Adrenal gland (tissue), 5 donors: ENCODE results near the gene DPEP2NB.

Experiments used
- CTCF ChIP-seq, 6 experiments: fragments of 450-650 bp in 4 of 6; fragments of 200-600 bp in 2 of 6; sonication (generic) in 1 of 6; IDR thresholded peaks; 1 replicate in 5 of 6; 2 replicates in 1 of 6; pipeline versions ENCODE4 v1.5.1 to v1.8.0; 2016 to 2021; ENCODE audit warnings: antibody characterized with exemption in 6 of 6, mild to moderate bottlenecking in 2 of 6, moderate library complexity in 1 of 6
- POLR2A ChIP-seq, 2 donors: fragments of 450-650 bp; IDR thresholded peaks; one replicate each; pipeline ENCODE4 v1.6.1; 2017; ENCODE audit warnings: antibody characterized with exemption in 2 of 2, mild to moderate bottlenecking in 2 of 2, moderate library complexity in 1 of 2
- donor health status: DM: no; HTN: no; CAD: no.

DNA sequence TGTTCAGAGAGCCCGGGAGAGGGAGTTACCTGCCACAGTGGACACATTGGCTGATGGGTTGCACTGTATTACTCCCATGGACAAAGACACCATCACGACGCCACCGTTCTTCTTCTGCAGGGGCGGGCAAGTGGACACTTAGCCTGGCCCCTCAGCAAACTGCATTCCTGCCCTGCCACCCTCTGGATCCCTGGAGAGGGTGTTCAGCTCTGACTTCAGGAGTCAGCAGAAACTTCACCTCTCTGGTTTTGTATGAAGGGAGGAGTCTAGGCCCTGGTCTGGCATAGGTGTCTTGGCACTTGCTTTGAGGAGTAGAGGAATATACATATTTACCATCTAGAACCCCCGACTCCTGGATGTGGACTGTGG, 25.7 kb downstream of the DPEP2NB start:
- TF ChIP-seq CTCF (IDR thresholded peaks at IDR 0.05): no peak
- TF ChIP-seq POLR2A (IDR thresholded peaks at IDR 0.05): no peak
